ENCODE data around the gene LDB2. TPM values are rescaled to one million over a fixed set of nuclear protein-coding genes. Genes with fewer than 3 reads are reported as not detected.

The LDB2 gene
- total and polyA plus RNA-seq, 2 donors (not counting 1 experiment from before 2014, with no cell fraction given) = not detected

DNA sequence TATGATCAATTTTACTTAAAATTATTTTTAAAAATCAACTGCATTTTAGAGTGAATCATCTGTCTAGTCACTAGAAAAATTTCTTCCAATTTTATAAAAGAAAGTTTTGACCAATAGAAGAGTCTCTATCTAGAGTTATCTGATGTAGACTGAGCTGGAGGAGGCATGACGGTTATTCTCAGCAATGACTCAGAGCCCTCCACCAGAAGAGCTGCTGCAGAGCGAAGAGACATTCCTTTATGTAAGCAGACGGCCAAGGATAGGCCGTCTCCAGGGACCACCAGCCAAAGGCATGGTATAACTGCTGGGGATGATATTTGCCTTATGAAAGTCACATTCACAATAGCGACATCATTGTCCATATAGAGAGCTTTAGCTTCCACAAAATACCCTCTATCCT, 23.0 kb downstream of the LDB2 start:
- no peaks in the 10 kb centered on the region for H3K27me3 ChIP-seq (replicated peaks in 1 of 4; ENCODE audit: control extremely low read depth in 1 of 4, control insufficient read depth in 3 of 4, insufficient read depth in 4 of 4, low read length in 3 of 4)
- WGBS (ENCODE audit: insufficient coverage) = 93% methylated on average over 3 of the region's 5 CpGs

DNA sequence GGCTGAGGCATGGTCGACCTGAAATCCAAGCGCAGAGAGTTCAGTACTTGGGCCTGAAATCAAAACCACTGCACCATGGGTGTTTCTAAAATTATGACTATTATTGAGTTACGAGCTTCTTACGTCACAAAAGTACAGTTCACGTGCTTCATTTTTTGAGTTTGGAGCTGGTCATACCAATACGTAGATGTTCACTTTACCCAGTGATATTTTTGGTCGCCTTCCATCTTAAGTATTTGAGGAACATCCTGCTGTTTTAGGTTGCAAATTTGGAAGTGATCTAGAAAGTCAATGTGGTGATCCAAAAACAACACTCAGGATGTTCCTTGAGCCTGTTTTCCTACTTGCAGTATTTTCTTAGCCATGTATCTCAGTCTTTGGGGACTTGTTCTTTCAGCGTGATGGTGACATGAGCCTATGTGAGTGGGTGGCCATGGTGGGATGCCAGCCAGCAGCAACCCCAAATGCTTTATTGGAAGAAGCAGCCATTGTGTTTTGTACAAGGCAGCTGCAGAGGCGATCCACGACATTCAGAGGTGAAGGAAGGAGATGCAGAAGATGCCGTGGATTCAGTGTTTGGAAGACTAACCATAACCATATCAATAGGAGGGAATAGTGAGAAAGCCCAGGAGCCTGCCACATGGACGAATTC, 28.7 kb downstream of the LDB2 start:
- Histone ChIP-seq H3K4me3 (ENCODE audit: control extremely low read depth in 1 of 5, extremely low read depth in 1 of 5, insufficient read depth in 1 of 5, low read depth in 2 of 5, low read length in 4 of 5) (no peak overlapping the region), H3K79me2 (ENCODE audit: control insufficient read depth, insufficient read depth, low read length) (no peaks in the 10 kb centered on the region), H3K4me2 (replicated peaks; ENCODE audit: low read depth, low read length, poor library complexity, severe bottlenecking) (no peak overlapping the region), H3K36me3 (replicated peaks in 1 of 2; ENCODE audit: control extremely low read depth in 1 of 2, control insufficient read depth in 1 of 2, extremely low read depth in 1 of 2, insufficient read depth in 2 of 2, low read length in 1 of 2) (no peaks in the 10 kb centered on the region), H3K27ac (ENCODE audit: low read length in 2 of 2) (no peak overlapping the region), H3K27me3 (replicated peaks in 1 of 4; ENCODE audit: control extremely low read depth in 1 of 4, control insufficient read depth in 3 of 4, insufficient read depth in 4 of 4, low read length in 3 of 4) (no peaks in the 10 kb centered on the region), H3K4me1 (ENCODE audit: control insufficient read depth in 2 of 2, insufficient read depth in 2 of 2, low read length in 2 of 2) (no peaks in the 10 kb centered on the region), H2AFZ (ENCODE audit: insufficient read depth, low read depth, low read length, poor library complexity, severe bottlenecking) (no peak overlapping the region), H3K9ac (ENCODE audit: low read length) (no peak overlapping the region), H3K9me3 (ENCODE audit: control extremely low read depth in 1 of 3, control insufficient read depth in 2 of 3, insufficient read depth in 1 of 3, low read length in 2 of 3) (peaks cover 0 to 8% (median 0%) of the 10 kb centered on the region in 3 donors), H4K20me1 (ENCODE audit: control insufficient read depth, insufficient read depth, low read length, poor library complexity, severe bottlenecking) (no peaks in the 10 kb centered on the region)
- Mint-ChIP-seq H3K27me3 (no peaks in the 10 kb centered on the region), H3K27ac (no peak overlapping the region), H3K9me3 (ENCODE audit: insufficient read depth) (no peaks in the 10 kb centered on the region), H3K4me3 (no peak overlapping the region), H3K4me1 (no peaks in the 10 kb centered on the region)
- CTCF ChIA-PET = no interaction called here
- TF ChIP-seq, protein P1, sequence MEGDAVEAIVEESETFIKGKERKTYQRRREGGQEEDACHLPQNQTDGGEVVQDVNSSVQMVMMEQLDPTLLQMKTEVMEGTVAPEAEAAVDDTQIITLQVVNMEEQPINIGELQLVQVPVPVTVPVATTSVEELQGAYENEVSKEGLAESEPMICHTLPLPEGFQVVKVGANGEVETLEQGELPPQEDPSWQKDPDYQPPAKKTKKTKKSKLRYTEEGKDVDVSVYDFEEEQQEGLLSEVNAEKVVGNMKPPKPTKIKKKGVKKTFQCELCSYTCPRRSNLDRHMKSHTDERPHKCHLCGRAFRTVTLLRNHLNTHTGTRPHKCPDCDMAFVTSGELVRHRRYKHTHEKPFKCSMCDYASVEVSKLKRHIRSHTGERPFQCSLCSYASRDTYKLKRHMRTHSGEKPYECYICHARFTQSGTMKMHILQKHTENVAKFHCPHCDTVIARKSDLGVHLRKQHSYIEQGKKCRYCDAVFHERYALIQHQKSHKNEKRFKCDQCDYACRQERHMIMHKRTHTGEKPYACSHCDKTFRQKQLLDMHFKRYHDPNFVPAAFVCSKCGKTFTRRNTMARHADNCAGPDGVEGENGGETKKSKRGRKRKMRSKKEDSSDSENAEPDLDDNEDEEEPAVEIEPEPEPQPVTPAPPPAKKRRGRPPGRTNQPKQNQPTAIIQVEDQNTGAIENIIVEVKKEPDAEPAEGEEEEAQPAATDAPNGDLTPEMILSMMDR (IDR thresholded peaks at IDR 0.05) = no peak
- no peak for TF ChIP-seq EZH2 (IDR thresholded peaks at IDR 0.05; ENCODE audit: borderline replicate concordance, insufficient read depth, low read depth, low read length, poor library complexity, severe bottlenecking)
- ATAC-seq (ENCODE audit: low read depth) (no peak), DNase-seq (no peak)
- POLR2A ChIA-PET = no interaction called here
- WGBS (ENCODE audit: insufficient coverage) = 93% methylated on average over 9 of the region's 12 CpGs
- intact Hi-C loops (cut with micrococcal nuclease) = no loop called here

More for the DNA sequence above, 23.0 kb downstream of the LDB2 start:
- Histone ChIP-seq H2AFZ (ENCODE audit: insufficient read depth, low read depth, low read length, poor library complexity, severe bottlenecking) (no peak overlapping the region), H3K4me3 (ENCODE audit: control extremely low read depth in 1 of 5, extremely low read depth in 1 of 5, insufficient read depth in 1 of 5, low read depth in 2 of 5, low read length in 4 of 5) (no peak overlapping the region), H3K9me3 (ENCODE audit: control extremely low read depth in 1 of 3, control insufficient read depth in 2 of 3, insufficient read depth in 1 of 3, low read length in 2 of 3) (no peaks in the 10 kb centered on the region), H3K36me3 (replicated peaks in 1 of 2; ENCODE audit: control extremely low read depth in 1 of 2, control insufficient read depth in 1 of 2, extremely low read depth in 1 of 2, insufficient read depth in 2 of 2, low read length in 1 of 2) (no peaks in the 10 kb centered on the region), H3K27ac (ENCODE audit: low read length in 2 of 2) (no peak overlapping the region), H3K4me1 (ENCODE audit: control insufficient read depth in 2 of 2, insufficient read depth in 2 of 2, low read length in 2 of 2) (no peaks in the 10 kb centered on the region), H3K4me2 (replicated peaks; ENCODE audit: low read depth, low read length, poor library complexity, severe bottlenecking) (no peak overlapping the region), H4K20me1 (ENCODE audit: control insufficient read depth, insufficient read depth, low read length, poor library complexity, severe bottlenecking) (no peaks in the 10 kb centered on the region), H3K79me2 (ENCODE audit: control insufficient read depth, insufficient read depth, low read length) (no peaks in the 10 kb centered on the region), H3K9ac (ENCODE audit: low read length) (no peak overlapping the region)
- intact Hi-C loops (cut with micrococcal nuclease) = no loop called here
- no peaks in the 10 kb centered on the region for H3K4me1 Mint-ChIP-seq
- ATAC-seq (ENCODE audit: low read depth) (no peak), DNase-seq (no peak)
- no peak overlapping the region for H3K4me3 Mint-ChIP-seq
- TF ChIP-seq, protein P1 (IDR thresholded peaks at IDR 0.05) = no peak
- TF ChIP-seq EZH2 (IDR thresholded peaks at IDR 0.05; ENCODE audit: borderline replicate concordance, insufficient read depth, low read depth, low read length, poor library complexity, severe bottlenecking) = no peak
- POLR2A ChIA-PET = no interaction called here
- H3K9me3 Mint-ChIP-seq (ENCODE audit: insufficient read depth) = no peaks in the 10 kb centered on the region
- H3K27me3 Mint-ChIP-seq = no peaks in the 10 kb centered on the region
- CTCF ChIA-PET = interaction anchor here (0.5 kb wide), 1 partner anchor 471 kb away, joined by 3 read pairs; no protein-coding TSS in a partner anchor
- no peak overlapping the region for H3K27ac Mint-ChIP-seq
